ENCODE results near the gene SRP14. TPM values are rescaled to one million over a fixed set of nuclear protein-coding genes. Genes with fewer than 3 reads are reported as not detected.
A peak's percentile ranks its signal among the peaks of the same experiment; 100 is the strongest.

SRP14 gene
- total and polyA plus RNA-seq, 11 donors, result 189 to 702 (median 237) TPM

- ATAC-seq, result no peak
- no peak for TF ChIP-seq POLR2A (IDR thresholded peaks at IDR 0.05)
- no peak for TF ChIP-seq CTCF (IDR thresholded peaks at IDR 0.05)
- Histone ChIP-seq H3K4me1 (peaks cover 6 to 81% (median 35%) of the 10 kb centered on the region in 12 donors), H3K9me3 (no peaks in the 10 kb centered on the region), H3K27ac (no peak overlapping the region), H3K36me3 (peaks cover 0 to 7% (median 0%) of the 10 kb centered on the region in 9 donors), H3K4me3 (no peak overlapping the region), H3K27me3 (no peaks in the 10 kb centered on the region)
- DNase-seq, result no peak
- intact Hi-C loops (cut with DNase I), result no loop called here
- WGBS, 4 donors, result 88 to 93% (median 89%) methylated on average over 11 of the region's 11 CpGs
Observed at GRCh38 chr15:40051616-40052415, 12.8 kb upstream of the SRP14 start.

- Histone ChIP-seq H3K27me3 (no peaks in the 10 kb centered on the region), H3K4me3 (no peak overlapping the region), H3K27ac (no peak overlapping the region), H3K36me3 (peaks cover 0 to 15% (median 0%) of the 10 kb centered on the region in 9 donors), H3K9me3 (no peaks in the 10 kb centered on the region), H3K4me1 (peaks cover 6 to 81% (median 37%) of the 10 kb centered on the region in 12 donors)
- intact Hi-C loops (cut with DNase I), result no loop called here
- ATAC-seq, result no peak
- TF ChIP-seq POLR2A (IDR thresholded peaks at IDR 0.05) (no peak), CTCF (IDR thresholded peaks at IDR 0.05) (no peak)
- 70 to 73% (median 72%) methylated on average over 12 of the region's 12 CpGs for WGBS, 4 donors
- DNase-seq, result peak in 1 of 5 donors; percentile 11
Observed at GRCh38 chr15:40050788-40051470, 11.9 kb upstream of the SRP14 start.

- intact Hi-C loops (cut with DNase I), result loop anchor here in 9 of 10 donors (1.0 to 10.0 kb wide), 13 partner anchors 53 to 1236 kb away; partner anchors contain the start of genes BMF (in 5 of the 9), BUB1B (in 3 of the 9), FSIP1 (in 1 of the 9) and IVD (in 1 of the 9)
- TF ChIP-seq CTCF (IDR thresholded peaks at IDR 0.05), result no peak
- no peak for TF ChIP-seq POLR2A (IDR thresholded peaks at IDR 0.05)
- DNase-seq (peak in 1 of 5 donors; percentile 12), ATAC-seq (no peak)
- no peaks in the 10 kb centered on the region for H3K9me3 ChIP-seq
- H3K4me1 ChIP-seq, result peaks cover 6 to 79% (median 44%) of the 10 kb centered on the region in 12 donors
- no peaks in the 10 kb centered on the region for H3K27me3 ChIP-seq
- 46 to 69% (median 62%) methylated on average over 3 of the region's 3 CpGs for WGBS, 4 donors
- no peak overlapping the region for H3K4me3 ChIP-seq
- peaks cover 0 to 16% (median 0%) of the 10 kb centered on the region in 9 donors for H3K36me3 ChIP-seq
- peak overlapping the region in 8 of 12 donors; percentile 42 to 90 (median 64) for H3K27ac ChIP-seq
Observed at GRCh38 chr15:40048926-40049475, 10.0 kb upstream of the SRP14 start.

Measured in heart left ventricle (tissue), 16 donors.